GM15510 (cell line): ENCODE data around the gene SPART.

Source experiments
- POLR2A ChIP-seq: IDR thresholded peaks from 3 replicates; pipeline ENCODE4 v1.6.1; 2011; ENCODE audit warnings: borderline replicate concordance; ENCODE audit not compliant: insufficient read length; ENCODE audit errors: extremely low read depth

SPART gene

DNA sequence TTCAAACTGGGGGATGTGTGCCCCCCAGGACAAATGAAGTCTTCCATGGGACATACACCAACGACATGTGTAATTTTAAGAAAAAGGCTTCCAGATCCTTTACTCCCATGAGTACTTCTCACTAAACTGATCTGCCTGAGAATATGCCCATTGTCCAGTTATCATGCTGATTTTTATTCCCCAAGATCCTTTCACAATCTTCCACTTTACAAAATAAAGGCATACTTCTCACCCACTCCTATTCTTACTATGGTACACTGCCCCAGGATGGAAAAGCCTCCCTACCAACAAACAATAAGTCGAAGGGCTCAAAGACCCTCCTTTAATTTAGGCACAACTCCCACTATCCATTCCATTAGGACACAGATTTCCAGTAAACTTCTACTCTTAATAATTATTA is 3.5 kb downstream of the SPART start:
- no peak for TF ChIP-seq POLR2A

DNA sequence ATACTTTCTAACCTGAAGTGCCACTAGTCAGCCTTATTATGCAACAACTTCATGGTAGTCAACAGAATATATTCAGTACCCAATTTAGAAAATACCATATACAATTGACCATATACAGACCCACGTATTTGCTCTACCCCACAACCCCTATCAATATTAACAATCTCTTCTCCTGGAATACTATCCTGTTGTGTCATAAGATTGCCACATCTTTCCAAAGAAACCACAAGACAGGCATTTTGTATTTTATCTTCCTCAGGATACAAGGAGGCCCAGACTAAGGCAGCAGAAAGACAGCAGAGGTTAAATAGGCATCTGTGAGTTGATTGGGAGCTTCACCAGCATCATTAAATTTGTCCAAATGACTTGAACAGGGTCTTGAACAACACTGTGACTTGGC is 4.5 kb downstream of the SPART start:
- no peak for TF ChIP-seq POLR2A

DNA sequence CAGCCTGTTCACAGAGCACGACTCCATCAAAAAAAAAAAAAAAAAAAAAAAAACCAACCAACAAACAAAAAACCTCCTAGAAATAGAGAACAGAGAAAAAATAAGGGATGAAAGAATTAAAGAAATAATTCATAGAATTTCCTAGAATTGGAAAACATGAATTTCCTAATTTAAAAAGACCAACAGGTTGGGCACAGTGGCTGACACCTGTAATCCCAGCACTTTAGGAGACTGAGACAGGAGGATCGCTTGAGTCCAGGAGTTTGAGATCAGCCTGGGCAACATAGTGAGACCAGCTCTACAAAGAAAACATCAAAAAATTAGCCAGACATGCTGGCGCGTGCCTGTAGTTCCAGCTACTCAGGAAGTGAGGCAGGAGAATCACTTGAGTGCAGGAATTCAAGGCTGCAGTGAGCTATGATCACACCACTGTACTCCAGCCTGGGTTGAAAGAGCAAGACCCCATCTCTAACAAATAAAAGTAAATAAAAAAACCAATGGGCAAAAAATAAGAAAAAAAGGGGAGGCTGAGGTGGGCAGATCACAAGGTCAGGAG is 6.5 kb downstream of the SPART start:
- no peak for TF ChIP-seq POLR2A

DNA sequence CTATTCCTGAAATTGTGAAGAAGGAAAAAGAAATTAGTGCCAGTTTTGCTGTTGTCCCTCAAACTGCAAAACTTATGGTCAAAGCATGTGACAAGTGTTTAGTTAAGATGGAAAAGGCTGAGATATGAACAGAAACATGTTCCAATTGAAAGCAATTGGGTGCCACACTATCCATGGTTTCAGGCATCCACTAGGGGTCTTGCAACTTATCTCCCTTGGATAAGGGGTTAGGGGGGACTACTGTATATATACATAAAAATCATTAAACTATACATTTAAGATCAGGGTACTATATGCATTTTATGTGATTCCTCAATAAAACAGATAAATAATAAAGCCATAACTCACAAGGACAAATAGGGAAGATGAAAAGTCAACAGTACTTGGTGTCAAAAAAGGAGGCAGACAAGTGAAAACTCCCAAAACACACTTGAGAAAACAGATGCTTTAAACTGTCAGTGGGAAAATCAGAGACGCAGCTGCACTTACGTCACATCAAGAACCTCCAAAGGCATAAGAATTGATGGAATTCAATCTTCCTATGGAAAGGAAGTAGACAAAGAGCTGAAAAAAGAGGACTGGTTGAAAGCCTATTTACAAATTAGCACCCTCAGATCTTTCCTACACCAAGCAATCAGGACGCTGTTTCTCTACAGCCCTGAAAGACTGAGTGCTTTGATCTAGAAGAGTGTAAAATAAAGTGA is 8.1 kb downstream of the SPART start:
- no peak for TF ChIP-seq POLR2A

DNA sequence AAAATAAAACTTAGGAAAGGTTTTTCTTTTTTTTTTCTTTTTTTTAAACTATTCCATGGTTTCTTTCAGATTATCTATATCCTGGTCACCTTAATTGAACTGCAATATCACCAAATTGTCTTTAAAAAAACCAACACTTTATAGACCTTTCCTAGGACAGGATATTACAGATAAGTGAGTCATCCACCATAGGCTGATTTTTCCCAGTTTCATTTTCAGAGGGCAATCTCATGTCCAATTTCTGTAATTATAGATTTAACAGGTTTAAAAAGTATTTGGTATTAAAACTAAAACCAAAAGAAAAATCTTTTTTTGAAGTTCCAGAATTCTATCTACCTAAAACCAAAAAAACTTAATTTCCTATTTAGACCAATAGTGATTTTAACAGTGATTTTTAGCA is 13.2 kb downstream of the SPART start:
- no peak for TF ChIP-seq POLR2A

DNA sequence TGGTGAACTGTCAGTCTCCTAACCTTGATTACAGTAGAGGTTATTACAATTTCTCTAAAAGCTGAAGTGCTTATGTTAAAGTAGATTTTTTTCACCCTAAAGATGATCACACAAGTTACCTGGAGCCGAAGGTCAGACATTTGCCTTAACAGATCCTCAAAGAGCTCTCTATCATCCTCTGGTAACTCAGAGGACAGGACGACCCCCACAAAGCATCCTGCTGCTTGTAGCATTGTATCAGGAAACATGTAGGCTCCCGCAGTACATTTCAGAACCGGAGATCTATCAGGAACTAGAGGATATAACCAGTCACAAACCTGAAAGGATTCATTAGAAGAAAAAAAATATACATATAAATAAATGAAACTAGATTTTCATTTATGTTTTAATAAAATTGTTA is 14.9 kb downstream of the SPART start:
- no peak for TF ChIP-seq POLR2A

DNA sequence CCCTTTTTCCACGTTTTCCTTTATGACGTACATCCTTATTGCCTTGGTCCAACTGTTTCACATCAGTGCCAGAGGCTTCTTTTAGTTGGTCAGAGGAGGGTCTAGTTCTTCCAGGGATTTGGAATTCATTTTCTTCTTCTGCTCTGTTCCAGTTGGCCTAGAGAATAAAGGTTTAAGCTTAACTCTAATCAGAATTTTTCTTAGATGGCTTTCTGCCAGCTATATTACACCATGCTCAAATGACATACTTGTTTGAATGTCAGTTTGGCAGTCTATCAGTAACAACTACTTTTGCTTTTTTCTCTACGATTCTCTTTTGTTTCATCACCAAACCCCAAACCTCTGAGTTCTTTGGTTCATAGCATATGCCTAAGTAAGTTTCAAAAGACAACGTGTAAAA is 16.8 kb downstream of the SPART start:
- no peak for TF ChIP-seq POLR2A

DNA sequence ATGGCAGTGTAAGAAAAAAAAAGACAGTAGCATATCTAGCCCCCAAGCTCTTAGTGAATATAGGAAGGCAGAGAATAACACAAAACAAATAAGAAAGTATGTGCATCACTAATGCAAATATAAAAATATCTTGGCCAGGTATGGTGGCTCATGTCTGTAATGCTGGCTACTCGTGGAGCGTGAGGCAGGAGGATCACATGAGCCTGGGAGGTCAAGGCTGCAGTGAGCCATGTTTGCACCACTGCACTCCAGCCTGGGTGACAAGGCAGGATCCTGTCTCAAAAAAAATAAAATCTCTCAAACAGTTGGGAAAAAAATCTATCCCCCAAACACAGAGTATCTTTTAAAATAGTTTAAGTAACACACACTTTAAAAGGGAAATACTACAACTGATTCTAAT is 17.4 kb downstream of the SPART start:
- no peak for TF ChIP-seq POLR2A

DNA sequence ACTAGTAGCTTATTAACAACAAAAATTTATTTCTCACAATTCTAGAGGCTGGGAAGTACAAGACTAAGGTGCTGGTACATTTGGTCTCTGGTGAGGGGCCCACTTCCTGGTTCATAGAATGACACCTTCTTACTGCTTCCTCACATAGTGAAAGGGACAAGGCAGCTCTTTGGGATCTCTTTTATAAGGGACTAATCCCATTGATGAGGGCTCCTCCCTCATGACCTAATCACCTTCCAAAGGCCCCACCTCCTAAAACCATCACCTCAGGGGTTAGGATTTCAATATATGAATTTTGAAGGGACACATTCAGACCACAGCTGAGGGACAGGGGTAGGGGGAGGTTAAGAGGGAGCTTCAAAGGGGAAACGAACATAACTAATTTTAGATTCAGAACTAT is 20.3 kb downstream of the SPART start:
- no peak for TF ChIP-seq POLR2A

DNA sequence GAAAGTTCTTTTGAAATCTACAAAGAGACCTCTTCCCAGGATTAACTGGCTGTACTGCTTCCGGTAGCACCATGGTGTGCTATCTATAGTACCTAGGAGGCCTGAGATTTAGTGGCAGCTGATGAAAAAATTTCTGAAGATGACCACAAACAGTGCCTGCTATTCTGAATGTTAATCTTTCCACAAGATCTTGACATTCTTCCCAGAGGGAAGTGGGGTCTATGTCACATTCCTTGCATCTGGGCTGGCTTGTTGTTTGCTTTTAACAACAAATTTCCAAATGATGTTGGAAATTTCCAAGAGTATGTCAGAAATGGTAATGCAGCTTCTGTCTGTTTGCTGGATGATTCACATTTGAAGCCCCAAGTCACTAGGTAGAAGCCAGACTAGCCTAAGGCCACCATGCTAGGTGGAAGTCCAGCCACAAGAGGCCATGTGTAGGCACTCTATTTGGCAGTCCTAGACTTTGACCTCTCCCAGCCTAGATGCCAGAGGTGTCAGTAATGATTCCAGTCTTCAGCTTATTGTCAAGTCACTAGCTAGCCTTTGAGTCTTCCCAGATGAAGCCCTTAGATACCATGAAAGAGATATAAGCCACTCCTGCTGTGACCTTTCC is 22.1 kb downstream of the SPART start:
- TF ChIP-seq POLR2A, result no peak

DNA sequence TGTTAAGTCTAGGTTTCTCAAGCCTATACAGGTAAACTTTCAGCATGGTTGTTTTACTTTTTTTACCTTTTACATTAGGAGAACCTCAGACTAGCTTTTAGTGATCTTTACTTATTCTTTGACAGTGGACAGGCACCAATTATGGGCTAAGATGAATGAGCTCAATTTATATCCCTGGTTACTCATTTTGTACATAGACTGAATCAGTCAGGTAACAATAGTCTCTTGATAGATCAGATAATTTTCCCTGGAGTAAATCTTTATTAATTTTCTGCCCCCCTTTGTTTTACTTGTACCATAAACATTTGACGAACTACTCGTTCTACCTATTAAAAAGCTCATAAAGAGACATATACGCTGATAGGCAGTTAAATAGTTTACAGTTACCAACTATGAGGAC is 22.8 kb downstream of the SPART start:
- no peak for TF ChIP-seq POLR2A

DNA sequence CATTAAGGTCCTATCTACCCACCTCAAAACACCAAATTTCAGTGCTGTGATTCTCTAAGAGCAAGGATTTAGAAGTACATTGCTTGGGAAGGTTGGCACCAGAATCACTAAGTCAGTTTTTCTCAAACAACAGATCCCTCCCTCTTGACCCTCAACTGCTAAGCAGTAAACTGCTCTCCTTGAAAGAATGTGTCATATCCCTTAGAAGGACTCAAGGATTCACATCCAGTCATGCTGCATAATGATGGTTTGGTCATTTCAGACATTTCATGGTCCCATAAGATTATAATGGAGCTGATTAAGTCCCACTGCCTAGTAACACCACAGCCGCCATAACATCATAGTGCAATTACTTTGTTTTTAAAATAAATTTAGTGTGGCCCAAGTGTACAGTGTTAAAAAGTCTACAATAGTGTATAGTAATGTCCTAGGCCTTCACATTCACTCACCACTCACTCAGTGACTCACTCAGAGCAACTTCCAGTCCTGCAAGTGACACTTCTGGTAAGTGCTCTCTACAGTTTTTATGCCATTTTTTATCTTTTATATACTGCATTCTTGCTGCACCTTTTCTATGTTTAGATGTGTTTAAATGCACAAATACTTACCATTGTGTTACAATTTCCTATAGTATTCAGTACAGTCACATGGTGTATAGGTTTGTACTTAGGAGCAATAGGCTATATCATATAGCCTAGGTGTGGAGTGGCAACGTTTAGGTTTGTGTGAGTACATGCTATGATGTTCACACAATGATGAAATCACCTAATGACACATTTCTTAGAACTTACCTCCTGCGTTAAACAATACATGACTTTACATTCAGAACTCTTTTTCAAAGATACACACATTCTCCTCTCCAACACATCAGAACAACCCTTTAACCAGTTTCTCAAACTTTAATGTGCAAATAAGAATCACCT is 32.9 kb downstream of the SPART start:
- no peak for TF ChIP-seq POLR2A

DNA sequence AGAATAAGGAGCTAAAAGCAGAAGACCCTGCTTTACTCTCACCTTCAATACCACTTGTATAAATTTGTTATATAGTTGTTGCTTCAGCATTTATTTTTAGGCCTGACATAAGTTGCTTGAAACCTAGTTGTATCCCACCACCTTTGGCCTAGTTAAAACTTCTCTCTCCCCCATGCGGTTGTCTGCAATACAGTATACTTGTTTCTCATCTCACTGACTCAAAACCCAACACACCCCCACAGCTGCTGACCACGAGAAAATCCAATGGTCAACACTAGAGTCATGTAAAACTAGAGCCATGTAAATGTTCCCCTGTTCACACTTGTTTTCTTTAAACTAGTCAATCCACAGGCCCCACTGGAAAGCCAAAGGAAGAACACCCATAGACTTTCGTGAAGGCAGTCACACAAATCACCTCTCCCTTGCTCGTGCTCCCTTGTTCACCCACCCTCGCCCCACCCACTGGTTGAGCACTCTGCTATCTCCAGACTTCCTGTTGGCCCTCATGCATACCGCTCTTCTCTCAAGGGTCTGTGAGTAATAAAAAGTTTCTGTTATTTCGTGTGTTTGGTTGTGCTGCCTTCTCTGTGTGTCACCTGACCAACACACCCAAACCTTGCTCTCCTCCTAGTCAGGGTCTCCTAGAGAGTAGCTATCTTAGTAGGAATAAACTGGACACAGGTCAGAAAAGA is 35.6 kb downstream of the SPART start:
- no peak for TF ChIP-seq POLR2A

DNA sequence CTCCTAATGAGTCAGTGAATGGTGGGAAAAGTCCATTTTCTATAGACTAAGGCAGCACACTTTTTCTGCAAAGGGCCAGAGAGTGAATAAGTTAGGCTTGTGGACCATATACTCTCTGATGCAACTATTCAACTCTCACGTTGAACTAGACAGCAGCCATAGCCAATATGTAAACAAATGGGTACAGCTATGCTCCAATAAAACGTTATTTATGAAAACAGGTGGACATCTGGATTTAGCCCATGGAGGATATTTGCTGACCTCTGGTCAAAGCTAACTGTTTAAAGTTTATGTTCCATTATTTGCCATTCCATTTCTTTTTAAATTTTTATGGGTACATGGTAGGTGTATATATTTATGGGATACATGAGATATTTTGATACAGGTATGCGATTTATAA is 43.9 kb downstream of the SPART start:
- TF ChIP-seq POLR2A, result no peak
